HUES64 (cell line): ENCODE measurements around the gene RNF4.
"Not testable (repeated sequence)": the region's sequence is repeated elsewhere in the genome, so short reads cannot be mapped to it uniquely, and the experiment has no call there.

Experiments used
- H3K27ac ChIP-seq: 2 replicates; pipeline ENCODE4 v1.7.0; 2013; ENCODE audit warnings: low read depth, low read length, inconsistent platforms
- H3K27me3 ChIP-seq: 2 replicates; pipeline ENCODE4 v1.6.1; 2013; ENCODE audit warnings: mild to moderate bottlenecking, low read length; ENCODE audit not compliant: insufficient read depth
- H3K36me3 ChIP-seq: 2 replicates; pipeline ENCODE4 v1.6.1; 2013; ENCODE audit warnings: mild to moderate bottlenecking, low read length; ENCODE audit not compliant: insufficient read depth
- H3K4me1 ChIP-seq: 2 replicates; pipeline ENCODE4 v1.6.1; 2013; ENCODE audit warnings: mild to moderate bottlenecking, low read length, moderate library complexity; ENCODE audit not compliant: insufficient read depth
- H3K4me3 ChIP-seq: 2 replicates; pipeline ENCODE4 v1.5.1; 2013; ENCODE audit warnings: mild to moderate bottlenecking, low read length, moderate library complexity
- H3K9ac ChIP-seq: 2 replicates; pipeline ENCODE4 v1.6.1; 2013; ENCODE audit warnings: mild to moderate bottlenecking, low read depth, low read length
- H3K9me3 ChIP-seq: 2 replicates; pipeline ENCODE4 v1.6.1; 2013; ENCODE audit warnings: low read depth, low read length; ENCODE audit not compliant: insufficient read depth
- WGBS: fragments of 150-250, 120-280 bp; methylation state at CpG from one replicate; pipeline ENCODE4 v1.1.7; 2013; ENCODE audit warnings: missing lambda C conversion rate; 5-methylcytosine and 5-hydroxymethylcytosine counted together

The RNF4 gene

GRCh38 chr4:2462218-2462991 is 6.5 kb upstream of the RNF4 start:
- 3% methylated on average over 99 of the region's 99 CpGs for WGBS
- Histone ChIP-seq H3K27me3 (peaks cover 30% of the 10 kb centered on the region), H3K9me3 (no peaks in the 10 kb centered on the region), H3K27ac (no peak overlapping the region), H3K36me3 (no peaks in the 10 kb centered on the region), H3K9ac (peak overlapping the region; percentile 79), H3K4me1 (peaks cover 9% of the 10 kb centered on the region; the same call in 1 of the 2 replicates), H3K4me3 (peak overlapping the region; percentile 50)

- Histone ChIP-seq H3K27me3 (peaks cover 30% of the 10 kb centered on the region), H3K36me3 (no peaks in the 10 kb centered on the region), H3K27ac (no peak overlapping the region), H3K4me3 (peak overlapping the region; percentile 50), H3K4me1 (peaks cover 9% of the 10 kb centered on the region; the same call in 1 of the 2 replicates), H3K9ac (no peak overlapping the region), H3K9me3 (no peaks in the 10 kb centered on the region)
- 38% methylated on average over 35 of the region's 35 CpGs for WGBS
Observed at GRCh38 chr4:2462992-2463762, 5.7 kb upstream of the RNF4 start.

DNA sequence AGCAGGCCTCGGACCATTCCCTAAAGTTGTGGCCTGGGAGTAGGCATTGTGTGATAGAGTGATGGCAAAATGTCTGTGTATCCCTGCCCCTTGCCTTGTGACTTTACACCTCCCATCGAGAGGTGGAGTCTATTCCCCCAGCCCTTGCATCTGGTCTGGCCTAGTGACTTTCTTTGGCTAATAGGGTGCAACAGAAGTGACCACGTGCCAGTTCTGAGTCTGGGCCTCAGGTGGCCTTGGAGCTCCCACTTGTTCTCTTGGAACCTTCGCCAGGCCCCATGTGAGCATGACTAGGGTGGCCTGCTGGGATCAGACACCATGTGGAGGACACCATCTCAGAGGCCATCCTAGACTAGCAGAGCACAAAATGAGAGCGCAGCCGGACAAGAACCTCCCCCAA is 3.9 kb upstream of the RNF4 start:
- WGBS = 93% methylated on average over 6 of the region's 6 CpGs
- Histone ChIP-seq H3K9ac (no peak overlapping the region), H3K36me3 (no peaks in the 10 kb centered on the region), H3K4me3 (no peak overlapping the region), H3K4me1 (peaks cover 9% of the 10 kb centered on the region; the same call in 1 of the 2 replicates), H3K27me3 (peaks cover 30% of the 10 kb centered on the region), H3K27ac (no peak overlapping the region), H3K9me3 (no peaks in the 10 kb centered on the region)

DNA sequence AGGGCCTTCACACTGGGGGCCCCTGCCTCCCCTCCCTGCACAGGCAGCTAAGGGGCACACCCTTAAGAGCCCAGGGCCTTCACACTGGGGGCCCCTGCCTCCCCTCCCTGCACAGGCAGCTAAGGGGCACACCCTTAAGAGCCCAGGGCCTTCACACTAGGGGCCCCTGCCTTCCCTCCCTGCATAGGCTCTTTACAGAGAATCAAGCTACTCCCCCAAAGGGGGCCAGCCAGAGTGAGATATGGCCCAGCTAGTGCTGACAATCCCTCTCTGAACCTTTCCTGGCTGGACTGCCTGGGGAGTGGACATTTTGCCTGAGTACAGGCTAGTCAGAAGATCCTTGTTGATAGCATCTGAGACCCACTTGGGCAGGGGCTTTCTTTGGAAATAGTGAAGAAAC is 3.4 kb upstream of the RNF4 start:
- Histone ChIP-seq H3K4me1 (peaks cover 13% of the 10 kb centered on the region), H3K27me3 (peaks cover 30% of the 10 kb centered on the region)
- not testable (repeated sequence) for H3K4me3 ChIP-seq, H3K27ac ChIP-seq, H3K9me3 ChIP-seq, H3K36me3 ChIP-seq, H3K9ac ChIP-seq

- Histone ChIP-seq H3K4me3 (peak overlapping the region; percentile 99), H3K9me3 (no peaks in the 10 kb centered on the region), H3K27ac (peak overlapping the region; percentile 94), H3K9ac (peak overlapping the region; percentile 95), H3K4me1 (peaks cover 6% of the 10 kb centered on the region), H3K27me3 (no peaks in the 10 kb centered on the region), H3K36me3 (peaks cover 30% of the 10 kb centered on the region)
- under 1% methylated on average over 78 of the region's 78 CpGs for WGBS
Observed at GRCh38 chr4:2469192-2469984, 482 bp downstream of the RNF4 start.

- Histone ChIP-seq H3K9ac (peak overlapping the region; percentile 95; the same call in 1 of the 2 replicates), H3K27me3 (no peaks in the 10 kb centered on the region), H3K36me3 (peaks cover 37% of the 10 kb centered on the region), H3K9me3 (no peaks in the 10 kb centered on the region), H3K4me3 (peak overlapping the region; percentile 99), H3K4me1 (peaks cover 10% of the 10 kb centered on the region), H3K27ac (no peak overlapping the region)
- WGBS = 92% methylated on average over 6 of the region's 7 CpGs
Observed at GRCh38 chr4:2470791-2471190, 1.9 kb downstream of the RNF4 start.

DNA sequence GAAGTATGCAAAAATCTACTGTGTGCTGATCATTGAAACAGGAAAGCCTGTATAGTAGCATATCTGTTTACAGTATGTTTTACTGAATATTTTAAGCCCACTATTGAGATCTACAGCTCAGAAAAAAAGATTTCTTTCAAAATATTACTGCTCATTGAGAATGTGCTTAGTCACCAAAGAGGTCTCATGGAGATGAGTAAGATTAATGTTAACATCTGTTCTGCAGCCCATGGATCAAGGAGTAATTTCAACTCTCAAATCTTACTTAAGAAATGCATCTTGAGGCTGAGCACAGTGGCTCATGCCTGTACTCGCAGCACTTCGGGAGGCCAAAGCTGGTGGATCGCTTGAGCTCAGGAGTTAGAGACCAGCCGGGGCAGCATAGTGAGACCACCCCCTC is 3.3 kb downstream of the RNF4 start:
- Histone ChIP-seq H3K9ac (no peak overlapping the region), H3K36me3 (peaks cover 42% of the 10 kb centered on the region), H3K27me3 (no peaks in the 10 kb centered on the region), H3K9me3 (no peaks in the 10 kb centered on the region), H3K27ac (no peak overlapping the region), H3K4me1 (peaks cover 12% of the 10 kb centered on the region), H3K4me3 (no peak overlapping the region)
- WGBS = 100% methylated on average over 4 of the region's 4 CpGs

DNA sequence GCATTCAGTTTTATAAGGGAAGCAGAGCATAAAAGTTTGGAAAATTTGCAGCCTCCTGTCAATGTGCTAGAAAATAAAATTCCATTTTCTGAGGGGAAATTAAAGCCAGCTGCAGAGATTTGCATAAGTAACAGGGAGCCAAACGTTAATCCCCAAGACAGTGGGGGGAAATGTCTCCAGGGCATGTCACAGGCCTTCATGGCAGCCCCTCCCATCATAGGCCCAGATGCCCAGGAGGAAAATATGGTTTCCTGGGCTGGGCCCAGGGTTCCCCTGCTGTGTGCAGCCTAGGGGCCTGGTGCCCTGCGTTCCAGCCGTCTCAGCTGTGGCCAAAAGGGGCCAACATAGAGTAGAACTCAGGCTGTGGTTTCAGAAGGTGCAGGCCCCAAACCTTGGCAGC is 9.3 kb downstream of the RNF4 start:
- no peaks in the 10 kb centered on the region for H3K27me3 ChIP-seq
- H3K36me3 ChIP-seq = peaks cover 16% of the 10 kb centered on the region
- H3K4me3 ChIP-seq = no peak overlapping the region
- H3K27ac ChIP-seq = no peak overlapping the region
- H3K9me3 ChIP-seq = no peaks in the 10 kb centered on the region
- WGBS = 44% methylated on average over 3 of the region's 3 CpGs
- H3K9ac ChIP-seq = no peak overlapping the region
- H3K4me1 ChIP-seq = peaks cover 24% of the 10 kb centered on the region

GRCh38 chr4:2480649-2481048 is 11.7 kb downstream of the RNF4 start:
- peaks cover 30% of the 10 kb centered on the region for H3K4me1 ChIP-seq
- no peaks in the 10 kb centered on the region for H3K9me3 ChIP-seq
- H3K9ac ChIP-seq = no peak overlapping the region
- peaks cover 7% of the 10 kb centered on the region; the same call in 1 of the 2 replicates for H3K36me3 ChIP-seq
- H3K4me3 ChIP-seq = no peak overlapping the region
- no peak overlapping the region for H3K27ac ChIP-seq
- H3K27me3 ChIP-seq = no peaks in the 10 kb centered on the region
- WGBS = 96% methylated on average over 5 of the region's 5 CpGs

DNA sequence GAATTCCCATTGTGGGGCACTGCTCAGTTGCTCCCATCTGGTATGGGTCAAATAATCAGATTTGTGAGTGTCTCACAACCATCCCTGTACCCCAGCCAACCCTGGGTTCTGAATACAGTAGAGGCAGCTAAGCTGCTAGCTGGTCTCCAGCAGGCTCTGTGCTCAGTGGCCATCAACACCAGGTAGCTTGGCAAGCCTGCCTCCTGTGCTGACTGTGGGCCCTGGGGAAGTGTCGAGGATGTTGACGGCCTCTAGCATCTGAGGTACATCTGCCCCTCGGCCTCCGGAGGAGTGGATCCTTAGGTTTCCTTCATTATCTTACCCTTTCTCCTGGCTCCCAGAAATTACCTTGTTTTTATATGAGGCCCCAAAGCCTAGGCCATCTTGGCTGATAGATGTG is 13.3 kb downstream of the RNF4 start:
- H3K36me3 ChIP-seq = no peaks in the 10 kb centered on the region; the same call in 1 of the 2 replicates
- H3K27ac ChIP-seq = peak overlapping the region; percentile 4; the same call in 1 of the 2 replicates
- WGBS = 88% methylated on average over 4 of the region's 4 CpGs
- H3K4me3 ChIP-seq = no peak overlapping the region
- no peak overlapping the region for H3K9ac ChIP-seq
- H3K27me3 ChIP-seq = no peaks in the 10 kb centered on the region
- H3K4me1 ChIP-seq = peaks cover 28% of the 10 kb centered on the region
- no peaks in the 10 kb centered on the region for H3K9me3 ChIP-seq

- WGBS = 81% methylated on average over 3 of the region's 3 CpGs
- no peak overlapping the region for H3K9ac ChIP-seq
- no peak overlapping the region for H3K27ac ChIP-seq
- no peak overlapping the region for H3K4me3 ChIP-seq
- H3K27me3 ChIP-seq = no peaks in the 10 kb centered on the region
- H3K9me3 ChIP-seq = no peaks in the 10 kb centered on the region
- peaks cover under 1% of the 10 kb centered on the region; the same call in 1 of the 2 replicates for H3K36me3 ChIP-seq
- peaks cover 26% of the 10 kb centered on the region for H3K4me1 ChIP-seq
Observed at GRCh38 chr4:2482693-2483092, 13.8 kb downstream of the RNF4 start.
